ENCODE results near the gene MBNL2. TPM values are rescaled to one million over a fixed set of nuclear protein-coding genes. Genes with fewer than 3 reads are reported as not detected.

MBNL2 gene
- total and polyA plus RNA-seq, 2 of the 13 experiments (the other 11 are each of a cell fraction or from before 2014, with no cell fraction given): 30.8 to 59.0 TPM

GRCh38 chr13:97219226-97219625, 2.9 kb upstream of the MBNL2 start (continued):
- no peak for TF ChIP-seq ZKSCAN5 (CRISPR knock-in tag; IDR thresholded peaks at IDR 0.05)
- TF ChIP-seq HNRNPL (IDR thresholded peaks at IDR 0.05; ENCODE audit: low read depth, low read length): no peak
- 0 out of 2 replicates have a peak, but pooled peaks have one; percentile 24 for TF ChIP-seq ZNF317 (CRISPR knock-in tag; IDR thresholded peaks at IDR 0.05)
- TF ChIP-seq ZNF549 (CRISPR knock-in tag; IDR thresholded peaks at IDR 0.05): no peak
- no peak for TF ChIP-seq U2AF2 (IDR thresholded peaks at IDR 0.05; ENCODE audit: low read depth, low read length)
- no peak for TF ChIP-seq MATR3 (CRISPR knock-in tag; IDR thresholded peaks at IDR 0.05)
- 0 out of 2 replicates have a peak, but pooled peaks have one; percentile 27 for TF ChIP-seq PITX1 (CRISPR knock-in tag; IDR thresholded peaks at IDR 0.05)
- no peak for TF ChIP-seq ARHGAP35 (CRISPR knock-in tag; IDR thresholded peaks at IDR 0.05; ENCODE audit: borderline replicate concordance)
- TF ChIP-seq ZNF564 (CRISPR knock-in tag; IDR thresholded peaks at IDR 0.05): peak; percentile 61; the same call in 1 of the 2 replicates
- no peak for TF ChIP-seq PHF8 (CRISPR knock-in tag; IDR thresholded peaks at IDR 0.05)
- TF ChIP-seq KLF11 (CRISPR knock-in tag; IDR thresholded peaks at IDR 0.05): no peak
- TF ChIP-seq, protein P1, sequence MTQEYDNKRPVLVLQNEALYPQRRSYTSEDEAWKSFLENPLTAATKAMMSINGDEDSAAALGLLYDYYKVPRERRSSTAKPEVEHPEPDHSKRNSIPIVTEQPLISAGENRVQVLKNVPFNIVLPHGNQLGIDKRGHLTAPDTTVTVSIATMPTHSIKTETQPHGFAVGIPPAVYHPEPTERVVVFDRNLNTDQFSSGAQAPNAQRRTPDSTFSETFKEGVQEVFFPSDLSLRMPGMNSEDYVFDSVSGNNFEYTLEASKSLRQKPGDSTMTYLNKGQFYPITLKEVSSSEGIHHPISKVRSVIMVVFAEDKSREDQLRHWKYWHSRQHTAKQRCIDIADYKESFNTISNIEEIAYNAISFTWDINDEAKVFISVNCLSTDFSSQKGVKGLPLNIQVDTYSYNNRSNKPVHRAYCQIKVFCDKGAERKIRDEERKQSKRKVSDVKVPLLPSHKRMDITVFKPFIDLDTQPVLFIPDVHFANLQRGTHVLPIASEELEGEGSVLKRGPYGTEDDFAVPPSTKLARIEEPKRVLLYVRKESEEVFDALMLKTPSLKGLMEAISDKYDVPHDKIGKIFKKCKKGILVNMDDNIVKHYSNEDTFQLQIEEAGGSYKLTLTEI (CRISPR knock-in tag; conservative IDR thresholded peaks at IDR 0.05): no peak
- no peak for TF ChIP-seq ZNF75D (CRISPR knock-in tag; IDR thresholded peaks at IDR 0.05; ENCODE audit: borderline replicate concordance)
- no peak for TF ChIP-seq MIER3 (CRISPR knock-in tag; IDR thresholded peaks at IDR 0.05; ENCODE audit: borderline replicate concordance)
- TF ChIP-seq, protein P2, sequence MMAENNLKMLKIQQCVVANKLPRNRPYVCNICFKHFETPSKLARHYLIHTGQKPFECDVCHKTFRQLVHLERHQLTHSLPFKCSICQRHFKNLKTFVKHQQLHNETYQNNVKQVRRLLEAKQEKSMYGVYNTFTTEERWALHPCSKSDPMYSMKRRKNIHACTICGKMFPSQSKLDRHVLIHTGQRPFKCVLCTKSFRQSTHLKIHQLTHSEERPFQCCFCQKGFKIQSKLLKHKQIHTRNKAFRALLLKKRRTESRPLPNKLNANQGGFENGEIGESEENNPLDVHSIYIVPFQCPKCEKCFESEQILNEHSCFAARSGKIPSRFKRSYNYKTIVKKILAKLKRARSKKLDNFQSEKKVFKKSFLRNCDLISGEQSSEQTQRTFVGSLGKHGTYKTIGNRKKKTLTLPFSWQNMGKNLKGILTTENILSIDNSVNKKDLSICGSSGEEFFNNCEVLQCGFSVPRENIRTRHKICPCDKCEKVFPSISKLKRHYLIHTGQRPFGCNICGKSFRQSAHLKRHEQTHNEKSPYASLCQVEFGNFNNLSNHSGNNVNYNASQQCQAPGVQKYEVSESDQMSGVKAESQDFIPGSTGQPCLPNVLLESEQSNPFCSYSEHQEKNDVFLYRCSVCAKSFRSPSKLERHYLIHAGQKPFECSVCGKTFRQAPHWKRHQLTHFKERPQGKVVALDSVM (CRISPR knock-in tag; IDR thresholded peaks at IDR 0.05): no peak
- TF ChIP-seq CREB1 (IDR thresholded peaks at IDR 0.05): 0 out of 2 replicates have a peak, but pooled peaks have one; percentile 4
- TF ChIP-seq CREB1 (CRISPR knock-in tag; IDR thresholded peaks at IDR 0.05): no peak
- TF ChIP-seq, protein P3, sequence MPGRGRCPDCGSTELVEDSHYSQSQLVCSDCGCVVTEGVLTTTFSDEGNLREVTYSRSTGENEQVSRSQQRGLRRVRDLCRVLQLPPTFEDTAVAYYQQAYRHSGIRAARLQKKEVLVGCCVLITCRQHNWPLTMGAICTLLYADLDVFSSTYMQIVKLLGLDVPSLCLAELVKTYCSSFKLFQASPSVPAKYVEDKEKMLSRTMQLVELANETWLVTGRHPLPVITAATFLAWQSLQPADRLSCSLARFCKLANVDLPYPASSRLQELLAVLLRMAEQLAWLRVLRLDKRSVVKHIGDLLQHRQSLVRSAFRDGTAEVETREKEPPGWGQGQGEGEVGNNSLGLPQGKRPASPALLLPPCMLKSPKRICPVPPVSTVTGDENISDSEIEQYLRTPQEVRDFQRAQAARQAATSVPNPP (CRISPR knock-in tag; IDR thresholded peaks at IDR 0.05): no peak
- TF ChIP-seq ATM (IDR thresholded peaks at IDR 0.05; ENCODE audit: borderline replicate concordance): peak; percentile 92; the same call in 1 of the 2 replicates
- peak; percentile 69 for TF ChIP-seq MED1 (CRISPR knock-in tag; IDR thresholded peaks at IDR 0.05)
- TF ChIP-seq, protein P4, sequence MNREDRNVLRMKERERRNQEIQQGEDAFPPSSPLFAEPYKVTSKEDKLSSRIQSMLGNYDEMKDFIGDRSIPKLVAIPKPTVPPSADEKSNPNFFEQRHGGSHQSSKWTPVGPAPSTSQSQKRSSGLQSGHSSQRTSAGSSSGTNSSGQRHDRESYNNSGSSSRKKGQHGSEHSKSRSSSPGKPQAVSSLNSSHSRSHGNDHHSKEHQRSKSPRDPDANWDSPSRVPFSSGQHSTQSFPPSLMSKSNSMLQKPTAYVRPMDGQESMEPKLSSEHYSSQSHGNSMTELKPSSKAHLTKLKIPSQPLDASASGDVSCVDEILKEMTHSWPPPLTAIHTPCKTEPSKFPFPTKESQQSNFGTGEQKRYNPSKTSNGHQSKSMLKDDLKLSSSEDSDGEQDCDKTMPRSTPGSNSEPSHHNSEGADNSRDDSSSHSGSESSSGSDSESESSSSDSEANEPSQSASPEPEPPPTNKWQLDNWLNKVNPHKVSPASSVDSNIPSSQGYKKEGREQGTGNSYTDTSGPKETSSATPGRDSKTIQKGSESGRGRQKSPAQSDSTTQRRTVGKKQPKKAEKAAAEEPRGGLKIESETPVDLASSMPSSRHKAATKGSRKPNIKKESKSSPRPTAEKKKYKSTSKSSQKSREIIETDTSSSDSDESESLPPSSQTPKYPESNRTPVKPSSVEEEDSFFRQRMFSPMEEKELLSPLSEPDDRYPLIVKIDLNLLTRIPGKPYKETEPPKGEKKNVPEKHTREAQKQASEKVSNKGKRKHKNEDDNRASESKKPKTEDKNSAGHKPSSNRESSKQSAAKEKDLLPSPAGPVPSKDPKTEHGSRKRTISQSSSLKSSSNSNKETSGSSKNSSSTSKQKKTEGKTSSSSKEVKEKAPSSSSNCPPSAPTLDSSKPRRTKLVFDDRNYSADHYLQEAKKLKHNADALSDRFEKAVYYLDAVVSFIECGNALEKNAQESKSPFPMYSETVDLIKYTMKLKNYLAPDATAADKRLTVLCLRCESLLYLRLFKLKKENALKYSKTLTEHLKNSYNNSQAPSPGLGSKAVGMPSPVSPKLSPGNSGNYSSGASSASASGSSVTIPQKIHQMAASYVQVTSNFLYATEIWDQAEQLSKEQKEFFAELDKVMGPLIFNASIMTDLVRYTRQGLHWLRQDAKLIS (CRISPR knock-in tag; IDR thresholded peaks at IDR 0.05): no peak
- TF ChIP-seq GABPA (IDR thresholded peaks at IDR 0.05; ENCODE audit: low read depth, low read length): no peak
- TF ChIP-seq GABPA (CRISPR knock-in tag; IDR thresholded peaks at IDR 0.05; ENCODE audit: low read depth): no peak
- TF ChIP-seq BRD4 (CRISPR knock-in tag; IDR thresholded peaks at IDR 0.05): no peak
- no peak for TF ChIP-seq MEIS1 (CRISPR knock-in tag; IDR thresholded peaks at IDR 0.05; ENCODE audit: borderline replicate concordance)
